SH-SY5Y (cell line): ENCODE measurements around the gene TULP1.

Source experiments
- GATA2 ChIP-seq: IDR thresholded peaks from 2 replicates; pipeline ENCODE4 v1.6.1; 2011; ENCODE audit warnings: mild to moderate bottlenecking, low read depth, low read length
- GATA3 ChIP-seq: IDR thresholded peaks from 2 replicates; pipeline ENCODE4 v1.6.1; 2011; ENCODE audit warnings: low read depth, mild to moderate bottlenecking, low read length, moderate library complexity

The TULP1 gene

DNA sequence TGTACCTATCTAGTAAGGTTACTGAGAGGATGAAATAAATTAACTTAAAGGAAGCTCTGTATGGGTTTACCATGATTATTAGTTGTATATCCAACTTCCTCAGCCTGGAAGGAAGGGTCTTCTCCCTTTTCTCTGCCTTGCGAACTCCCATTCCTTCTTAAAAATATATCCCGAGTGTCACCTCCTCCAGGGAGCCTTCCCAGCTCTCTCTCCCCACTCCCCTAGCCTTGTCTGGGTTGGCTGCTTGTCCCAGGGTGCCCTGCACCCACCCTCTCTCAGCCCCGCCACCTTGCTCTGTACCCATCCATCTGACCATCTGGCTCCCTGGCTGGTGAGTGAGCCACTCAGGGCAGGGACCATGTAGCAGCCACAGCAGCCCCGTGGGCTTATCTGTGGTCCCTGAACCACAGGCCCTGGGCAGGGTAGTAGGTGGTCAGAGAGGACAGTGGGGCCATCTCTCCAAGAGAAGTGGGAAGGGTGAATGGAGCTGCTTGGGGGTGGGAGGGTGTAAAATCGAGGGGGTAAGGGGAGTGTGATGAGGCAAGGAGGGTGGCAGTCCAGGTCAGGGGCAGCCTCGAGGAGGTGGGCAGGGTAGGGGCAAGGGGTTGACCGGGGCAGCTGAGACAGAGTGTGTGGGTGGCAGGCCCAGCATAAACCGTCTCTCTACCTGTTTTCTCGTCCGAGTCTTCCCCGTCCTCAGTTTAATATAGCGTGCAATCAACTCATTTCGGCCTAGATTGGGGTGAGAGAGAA, 28.6 kb downstream of the TULP1 start:
- TF ChIP-seq GATA3 (no peak), GATA2 (no peak)

DNA sequence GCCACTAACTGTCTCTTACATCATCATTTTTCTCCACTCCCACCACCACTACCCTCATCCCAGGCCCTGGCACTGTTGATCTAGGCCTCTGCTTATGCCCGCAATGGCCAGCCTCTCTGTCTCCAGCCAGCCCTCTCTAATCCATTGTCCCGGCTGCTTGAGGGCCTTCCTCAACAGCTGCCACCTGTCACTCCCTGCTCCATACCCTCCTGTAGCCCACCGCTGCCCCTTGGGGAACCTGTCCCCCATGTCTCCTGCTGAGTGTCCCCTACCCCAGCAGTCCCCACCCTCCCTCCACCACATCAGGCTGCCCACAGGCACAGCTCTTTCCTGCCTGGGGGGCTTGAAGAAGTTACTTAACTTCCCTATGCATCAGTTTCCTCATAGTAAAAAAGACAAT, 29.2 kb downstream of the TULP1 start:
- no peak for TF ChIP-seq GATA3

- TF ChIP-seq GATA2 (no peak), GATA3 (no peak)
Measured at GRCh38 chr6:35483062-35483461, 29.6 kb downstream of the TULP1 start.

DNA sequence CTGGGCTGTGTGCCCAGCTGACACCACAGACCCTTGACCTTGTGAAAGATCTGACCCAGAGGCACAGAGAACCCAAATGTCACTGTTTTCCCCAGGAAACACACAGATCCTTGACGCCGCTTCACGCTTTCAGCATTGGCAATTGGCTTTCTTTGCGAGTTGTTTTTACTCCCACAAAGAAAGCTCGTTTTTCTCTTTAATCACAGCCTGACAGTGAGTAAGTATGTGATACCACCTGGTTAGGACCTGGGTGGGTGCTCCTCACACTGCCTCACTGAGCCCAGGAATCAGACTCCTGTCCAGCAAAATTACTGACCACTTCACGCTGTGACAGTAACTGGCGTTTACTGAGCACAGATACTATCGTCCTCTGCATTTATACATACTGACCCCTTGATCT, 31.5 kb downstream of the TULP1 start:
- TF ChIP-seq GATA2 = no peak
- TF ChIP-seq GATA3 = no peak

- TF ChIP-seq GATA2 = no peak
- no peak for TF ChIP-seq GATA3
Measured at GRCh38 chr6:35480176-35480575, 32.5 kb downstream of the TULP1 start.

- TF ChIP-seq GATA3 (no peak), GATA2 (no peak)
Measured at GRCh38 chr6:35478259-35478658, 34.4 kb downstream of the TULP1 start.

DNA sequence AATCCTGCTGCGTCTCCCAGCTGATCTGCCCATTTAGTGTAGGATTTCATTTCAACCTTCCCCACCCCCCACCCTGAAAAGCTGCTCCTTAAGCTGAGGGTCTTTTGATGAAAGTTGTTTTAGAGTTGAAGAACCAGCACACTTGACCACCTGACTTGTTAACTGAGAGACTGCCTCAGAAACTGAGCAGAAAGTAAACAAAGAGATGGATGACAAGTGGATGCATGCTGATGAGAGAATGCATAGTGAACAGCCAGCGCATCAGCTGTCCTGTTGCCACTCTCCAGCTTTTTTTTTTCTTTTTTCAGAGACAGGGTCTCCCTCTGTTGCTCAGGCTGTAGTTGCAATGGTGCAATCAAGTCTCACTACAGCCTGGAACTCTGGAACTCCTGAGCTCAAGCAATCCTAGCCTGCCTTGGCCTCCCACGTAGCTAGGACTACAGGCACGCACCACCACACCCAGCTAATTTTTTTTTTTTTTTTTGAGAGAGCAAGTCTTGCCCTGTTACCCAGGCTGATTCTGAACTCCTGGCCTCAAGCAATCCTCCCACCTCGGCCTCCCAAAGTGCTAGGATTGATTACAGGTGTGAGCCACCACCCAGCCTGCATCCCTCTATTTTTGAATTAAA, 35.0 kb downstream of the TULP1 start:
- TF ChIP-seq GATA2 = no peak
- no peak for TF ChIP-seq GATA3

DNA sequence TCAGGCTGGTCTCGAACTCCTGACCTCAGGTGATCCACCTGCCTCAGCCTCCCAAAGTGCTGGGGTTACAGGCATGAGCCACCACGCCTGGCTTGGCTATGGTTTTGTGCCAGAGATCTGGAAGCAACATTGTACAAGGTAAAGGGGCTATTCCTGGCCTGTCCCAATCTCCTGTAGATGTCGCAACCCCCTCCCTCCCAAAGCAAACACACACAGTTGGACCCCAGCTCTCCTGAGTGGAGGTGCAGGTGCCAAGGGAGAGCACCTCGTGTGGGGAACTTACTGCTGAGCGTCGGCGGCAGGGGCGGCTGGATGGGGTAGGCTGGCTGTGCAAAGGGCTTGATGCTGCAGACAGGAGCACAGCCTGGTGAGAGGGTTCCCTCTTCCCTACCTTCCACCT, 35.7 kb downstream of the TULP1 start:
- TF ChIP-seq GATA3 = no peak
- TF ChIP-seq GATA2 = no peak

DNA sequence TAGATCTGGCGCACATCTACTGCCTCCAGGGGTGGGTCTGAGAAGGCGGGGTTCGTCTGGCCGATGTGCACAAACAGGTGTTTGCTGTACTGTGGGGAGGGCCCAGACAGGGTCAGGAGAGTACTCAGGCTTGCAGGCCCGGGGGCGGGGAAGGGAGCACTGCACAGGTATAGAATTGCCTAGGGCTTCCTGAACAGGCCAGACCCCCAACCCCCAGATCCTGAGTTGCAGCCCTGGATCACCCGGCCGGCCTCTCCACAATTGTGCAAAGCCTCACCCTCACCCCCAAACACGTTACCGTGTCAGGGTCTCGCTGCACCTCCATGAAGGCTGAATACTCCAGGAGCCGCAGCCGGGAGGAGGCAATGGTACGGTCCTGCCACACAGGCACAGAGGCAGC, 36.7 kb downstream of the TULP1 start:
- no peak for TF ChIP-seq GATA3
- no peak for TF ChIP-seq GATA2

DNA sequence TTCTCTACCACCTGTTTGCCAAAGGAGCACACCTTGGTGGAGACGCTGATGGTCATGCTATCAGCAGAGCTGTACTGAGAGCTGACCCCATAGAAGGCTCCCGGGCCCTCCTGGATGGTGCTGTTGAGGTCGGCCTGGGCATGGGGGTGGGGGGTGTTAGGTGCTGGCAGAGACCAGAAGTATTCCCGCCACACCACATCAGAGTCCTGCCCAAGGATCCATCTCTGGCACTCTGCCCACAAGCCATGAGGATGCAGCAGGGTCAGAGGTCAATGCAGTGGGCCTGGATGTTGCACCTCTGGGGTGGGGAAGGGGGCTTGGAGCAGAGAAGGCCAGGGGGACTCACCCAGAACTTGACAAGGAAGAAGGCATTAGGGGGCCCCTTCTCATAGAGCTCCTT, 37.1 kb downstream of the TULP1 start:
- no peak for TF ChIP-seq GATA2
- no peak for TF ChIP-seq GATA3

GRCh38 chr6:35474942-35475570, 37.6 kb downstream of the TULP1 start:
- TF ChIP-seq GATA3 = no peak
- no peak for TF ChIP-seq GATA2

DNA sequence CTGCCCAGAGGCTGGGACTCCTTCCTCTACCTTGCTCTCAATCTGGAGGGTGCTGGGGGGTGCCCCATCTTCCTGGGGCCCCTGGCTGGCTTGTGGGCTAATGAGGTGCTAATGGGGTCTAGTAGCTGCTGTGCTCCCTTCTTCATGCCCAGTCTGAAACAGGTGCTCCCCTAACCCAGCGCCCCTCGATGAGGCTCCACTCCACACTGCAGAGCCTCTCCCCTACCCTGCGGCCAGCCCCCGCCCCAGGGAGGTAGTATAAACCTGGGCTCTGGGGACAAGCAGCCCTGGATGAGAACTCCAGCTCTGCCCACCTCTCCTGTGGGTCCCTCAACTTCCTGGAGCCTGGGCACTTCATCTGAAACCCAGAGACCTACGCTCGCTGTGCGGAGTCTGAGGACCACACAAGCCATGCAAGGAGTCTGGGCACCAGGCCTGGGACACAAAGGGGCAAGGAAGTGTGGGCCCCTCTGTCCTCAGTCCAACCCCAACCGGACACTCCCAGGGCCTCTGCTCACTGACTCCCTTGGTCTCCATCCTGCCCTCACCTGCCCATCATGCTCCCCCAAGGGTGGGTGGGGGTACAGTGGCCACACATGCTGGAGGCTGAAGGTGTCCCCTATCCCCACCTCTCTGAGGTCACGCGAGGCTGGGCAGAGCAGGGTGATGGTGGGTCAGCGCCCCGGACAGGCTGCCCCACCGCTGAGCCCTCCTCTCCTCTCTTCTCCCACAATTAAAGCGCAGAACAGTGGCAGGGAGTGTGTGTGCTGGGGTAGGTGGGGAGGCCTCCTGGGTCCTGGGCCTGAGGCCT, 38.4 kb downstream of the TULP1 start:
- TF ChIP-seq GATA3 (no peak), GATA2 (no peak)

DNA sequence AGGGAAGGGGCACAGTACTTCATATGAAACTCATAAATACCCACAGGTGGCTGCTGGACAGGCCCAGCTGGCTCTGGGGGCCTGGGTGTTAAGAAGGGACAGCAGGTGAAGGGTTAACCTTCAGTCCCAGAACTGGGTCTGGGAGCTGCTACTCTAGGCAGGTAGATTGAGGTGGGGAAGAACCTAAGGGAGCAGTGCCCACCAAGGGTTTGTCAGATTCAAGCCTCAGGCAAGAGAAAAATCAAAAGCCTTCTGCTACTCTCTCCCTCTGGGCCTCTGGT, 38.9 kb downstream of the TULP1 start:
- no peak for TF ChIP-seq GATA2
- TF ChIP-seq GATA3 = no peak

DNA sequence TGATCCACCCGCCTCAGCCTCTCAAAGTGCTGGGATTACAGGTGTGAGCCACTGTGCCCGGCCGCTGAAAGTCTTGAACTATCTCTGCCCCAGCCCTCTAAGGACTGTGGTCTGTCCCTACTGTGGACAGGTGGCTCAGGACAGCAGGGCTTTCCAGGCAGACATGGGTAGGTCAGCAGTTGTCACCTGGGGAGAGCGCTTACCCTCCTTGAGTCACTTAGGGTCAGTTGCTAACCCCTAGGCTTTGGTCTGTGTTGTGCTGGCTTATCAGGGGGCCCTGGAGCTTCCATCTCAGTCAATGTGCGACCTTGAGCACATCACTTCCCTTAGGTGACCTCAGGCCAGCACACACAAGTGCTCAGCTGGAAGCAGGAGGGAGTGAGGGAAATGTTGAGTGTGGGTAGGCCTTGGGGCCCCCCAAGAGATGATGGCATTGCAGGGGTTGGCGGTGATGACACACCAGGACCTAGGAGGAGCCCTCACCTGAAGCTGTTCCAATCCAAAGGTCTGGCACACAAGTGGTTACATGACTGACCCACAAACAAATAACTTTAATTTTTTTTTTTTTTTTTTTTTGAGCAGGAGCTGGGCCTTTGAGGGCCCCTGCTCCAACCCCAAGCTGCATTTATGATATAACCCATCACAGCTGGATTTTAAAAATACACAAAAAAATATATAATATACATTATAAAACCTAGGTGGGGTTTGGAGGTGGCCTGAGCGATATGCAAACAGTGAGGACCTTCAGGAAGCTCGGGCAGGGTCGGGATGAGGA, 39.4 kb downstream of the TULP1 start:
- no peak for TF ChIP-seq GATA3
- no peak for TF ChIP-seq GATA2

DNA sequence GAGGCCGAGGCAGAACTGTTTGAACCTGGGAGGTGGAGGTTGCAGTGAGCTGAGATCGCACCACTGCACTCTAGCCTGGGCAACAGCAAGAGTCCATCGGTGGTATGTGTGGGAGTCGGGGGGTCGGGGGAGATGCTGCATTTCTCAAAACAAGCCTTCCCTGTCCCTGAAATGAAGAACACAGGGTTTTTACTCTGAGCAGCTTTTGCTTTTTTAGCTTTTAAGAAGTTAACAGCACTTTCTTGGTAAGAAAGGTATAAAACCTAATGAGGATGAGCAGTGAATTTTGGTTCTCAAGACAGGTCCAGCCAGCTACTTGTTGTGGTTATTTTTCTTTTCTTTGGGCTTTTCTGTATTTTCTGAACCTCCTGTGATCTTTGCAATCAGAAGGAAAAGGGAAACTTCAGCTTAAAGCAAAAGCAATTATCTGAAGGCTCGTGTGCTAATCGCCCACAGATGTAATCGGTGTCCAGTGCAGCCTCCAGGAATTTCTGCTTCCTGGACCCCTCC, 40.8 kb downstream of the TULP1 start:
- no peak for TF ChIP-seq GATA3
- TF ChIP-seq GATA2 = no peak
